ENCODE measurements around the gene GSX2.
A peak's percentile ranks its signal among the peaks of the same experiment; 100 is the strongest.
"Not testable (repeated sequence)": the region's sequence is repeated elsewhere in the genome, so short reads cannot be mapped to it uniquely, and the experiment has no call there.

GSX2 gene

DNA sequence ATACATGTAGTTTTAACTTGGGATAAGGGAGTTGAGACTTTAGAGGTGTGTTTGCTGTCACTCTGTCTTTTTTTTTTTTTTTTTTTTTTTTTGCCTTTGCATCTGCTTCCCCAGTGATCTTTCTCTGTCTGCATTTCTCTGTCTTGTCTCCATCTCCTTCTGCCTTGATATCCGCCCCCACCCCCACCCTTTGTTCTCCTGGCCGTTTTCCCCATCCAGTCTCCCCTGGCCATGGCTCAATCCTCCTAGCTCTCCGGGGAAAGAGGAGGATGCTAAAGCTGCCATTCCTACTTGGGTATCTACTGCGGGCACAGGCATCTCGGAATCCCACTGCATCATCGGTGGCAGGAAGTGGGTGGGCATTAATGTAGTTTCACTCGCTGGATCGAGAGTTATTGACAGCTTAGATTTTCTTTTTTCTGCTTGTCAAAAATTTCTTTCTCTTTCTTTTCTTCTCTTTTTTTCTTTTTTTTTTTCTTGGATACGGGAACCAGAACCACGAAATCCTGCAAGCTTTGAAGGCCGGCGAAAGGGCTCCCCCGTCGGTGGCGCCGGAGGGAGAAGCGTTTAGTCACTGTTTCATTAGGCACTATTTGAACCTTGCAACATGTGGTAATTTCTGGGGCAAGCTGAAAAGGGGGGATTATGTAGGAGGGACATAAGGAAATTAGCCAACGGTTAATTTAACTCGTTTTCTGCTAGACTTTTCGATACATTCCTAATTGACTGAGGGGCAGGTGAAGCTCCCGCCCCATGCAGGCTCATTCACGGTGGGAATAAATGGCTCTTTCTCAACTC lies 8.2 kb downstream of the GSX2 start:
- DNase-seq, result peak; percentile 68 to 76

DNA sequence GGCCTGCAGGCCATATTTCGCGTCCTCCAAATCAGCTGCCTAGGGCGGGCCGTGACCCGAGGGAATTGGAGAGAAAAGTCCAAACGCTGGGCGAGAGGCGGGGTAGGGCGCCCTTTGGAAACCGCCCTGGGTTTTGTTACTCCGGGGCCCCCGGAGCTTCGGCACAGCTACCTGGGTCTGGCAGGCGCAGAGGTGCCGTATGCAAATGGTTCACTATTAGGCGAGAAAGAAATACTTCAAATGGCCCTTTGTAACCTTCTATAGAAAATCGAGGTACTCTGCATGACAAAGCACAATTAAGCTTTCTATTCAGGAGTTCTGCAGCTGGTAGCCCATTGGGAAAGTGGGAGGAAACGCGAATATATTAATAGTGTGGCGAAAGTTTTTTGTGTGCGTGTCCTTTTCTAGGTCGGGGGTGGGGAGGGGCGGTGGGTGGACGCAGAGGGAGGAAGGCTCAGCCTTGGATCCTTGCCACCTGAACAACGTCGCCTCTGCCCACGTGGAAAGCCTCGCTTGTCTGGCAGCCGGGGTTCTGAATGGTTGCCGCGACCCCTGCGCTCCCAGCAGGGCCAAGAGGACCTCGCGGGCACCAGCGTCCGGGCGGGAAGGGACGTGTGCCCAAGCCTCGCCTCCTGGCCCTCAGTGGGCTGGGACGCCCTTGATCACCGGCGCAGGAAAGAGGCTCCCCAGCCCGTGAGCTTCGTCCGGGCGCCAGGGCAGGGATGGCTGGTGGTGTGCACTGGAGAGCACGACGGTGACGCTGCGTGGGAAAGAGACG lies 9.5 kb downstream of the GSX2 start:
- DNase-seq, result no peak

DNA sequence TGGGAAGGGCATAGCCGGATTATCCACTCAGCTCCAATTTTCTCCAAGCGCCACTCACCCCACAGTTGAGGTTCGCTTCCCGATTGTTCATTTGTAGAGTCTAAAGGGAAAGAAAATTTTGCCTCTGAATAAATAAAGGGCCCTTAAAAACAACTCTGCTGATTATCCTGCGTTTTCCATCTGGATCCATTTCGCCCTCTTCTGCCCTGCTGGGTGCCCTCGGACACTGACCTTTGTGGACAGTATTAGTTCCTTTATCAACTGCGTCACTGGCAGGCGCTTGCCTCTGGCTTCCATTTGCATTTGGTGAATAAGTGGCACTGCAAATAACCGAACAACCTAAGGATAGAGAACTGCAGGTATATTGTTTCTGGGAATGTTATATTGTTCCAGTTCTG lies 10.1 kb downstream of the GSX2 start:
- DNase-seq, result no peak

DNA sequence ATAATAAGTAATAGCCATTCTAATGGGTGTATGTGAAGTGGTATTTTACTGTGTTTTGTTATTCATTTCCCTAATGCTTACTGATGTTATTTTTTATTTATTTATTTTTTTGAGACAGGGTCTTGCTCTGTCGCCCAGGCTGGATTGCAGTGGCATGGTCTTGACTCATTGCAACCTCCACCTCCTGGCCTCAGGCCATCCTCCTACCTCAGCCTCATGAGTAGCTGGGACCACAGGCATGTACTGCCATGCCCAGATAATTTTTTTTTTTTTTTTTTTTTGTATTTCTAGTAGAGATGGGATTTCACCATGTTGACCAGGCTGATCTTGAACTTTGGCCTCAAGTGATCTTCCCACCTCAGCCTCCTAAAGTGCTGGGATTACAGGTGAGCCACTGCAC lies 13.2 kb downstream of the GSX2 start:
- DNase-seq, result not testable (repeated sequence)

DNA sequence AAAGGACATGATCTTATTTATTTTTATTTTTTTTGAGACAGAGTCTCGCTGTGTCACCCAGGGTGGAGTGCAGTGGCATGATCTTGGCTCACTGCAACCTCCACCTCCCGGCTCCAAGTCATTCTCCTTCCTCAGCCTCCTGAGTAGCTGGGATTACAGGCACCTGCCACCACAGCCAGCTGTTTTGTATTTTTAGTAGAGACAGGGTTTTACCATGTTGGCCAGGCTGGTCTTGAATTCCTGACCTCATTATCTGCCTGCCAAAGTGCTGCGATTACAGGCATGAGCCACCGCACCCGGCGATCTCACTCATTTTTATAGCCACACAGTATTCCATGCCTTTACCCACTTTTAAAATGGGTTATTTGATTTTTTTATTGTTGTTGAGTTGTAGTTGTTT lies 16.3 kb downstream of the GSX2 start:
- DNase-seq, result not testable (repeated sequence)

DNA sequence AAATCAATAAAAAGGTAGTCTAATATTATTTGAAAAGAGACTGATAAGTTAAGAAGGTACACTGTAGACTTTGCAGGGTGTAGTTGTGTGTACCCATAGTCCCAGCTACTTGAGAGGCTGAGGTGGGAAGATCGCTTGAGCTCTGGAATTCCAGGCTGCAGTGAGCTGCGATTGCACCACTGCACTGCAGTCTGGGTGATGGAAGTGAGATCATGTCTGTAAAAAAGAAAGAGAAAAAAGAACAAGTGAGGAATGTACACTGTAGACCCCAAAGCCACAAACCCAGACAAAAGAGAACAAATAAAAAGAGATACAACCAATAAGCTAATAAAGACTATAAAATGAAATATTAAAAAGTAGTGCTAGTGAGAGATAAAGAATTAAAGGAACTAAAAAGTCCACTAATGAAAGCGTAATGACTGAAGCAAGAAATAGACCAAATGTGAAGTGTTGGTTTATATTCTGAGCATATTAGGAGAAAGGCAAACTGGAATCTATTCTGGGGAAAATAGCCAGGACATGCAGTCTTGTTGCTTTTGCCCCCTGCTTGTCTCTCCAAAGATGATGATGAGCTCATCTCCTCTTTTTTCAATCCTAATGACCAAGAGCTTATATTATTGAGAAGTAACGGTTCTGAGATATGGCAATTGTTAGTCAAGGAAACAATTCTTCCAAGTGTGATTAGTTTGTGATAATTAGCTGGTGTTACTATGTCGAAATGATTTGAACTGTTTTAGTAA lies 19.1 kb downstream of the GSX2 start:
- DNase-seq, result no peak

DNA sequence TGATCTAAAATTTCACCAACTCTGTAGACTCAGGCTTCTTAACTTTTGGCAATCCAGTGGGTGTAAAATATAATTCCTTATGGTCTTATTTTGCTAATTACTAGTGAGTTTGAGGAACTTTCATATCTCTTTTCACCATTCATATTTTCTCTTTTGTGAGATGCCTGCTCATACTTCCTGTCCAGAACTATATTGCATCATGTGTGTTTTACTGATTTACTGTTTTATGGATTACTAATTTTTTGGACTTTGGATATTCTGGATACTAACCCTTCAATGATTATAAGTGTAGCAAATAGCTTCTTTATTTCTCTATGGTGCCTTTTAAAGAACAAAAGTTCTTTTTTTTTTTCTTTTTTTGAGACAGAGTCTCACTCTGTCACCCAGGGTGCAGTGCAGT lies 20.6 kb downstream of the GSX2 start:
- no peak for DNase-seq

DNA sequence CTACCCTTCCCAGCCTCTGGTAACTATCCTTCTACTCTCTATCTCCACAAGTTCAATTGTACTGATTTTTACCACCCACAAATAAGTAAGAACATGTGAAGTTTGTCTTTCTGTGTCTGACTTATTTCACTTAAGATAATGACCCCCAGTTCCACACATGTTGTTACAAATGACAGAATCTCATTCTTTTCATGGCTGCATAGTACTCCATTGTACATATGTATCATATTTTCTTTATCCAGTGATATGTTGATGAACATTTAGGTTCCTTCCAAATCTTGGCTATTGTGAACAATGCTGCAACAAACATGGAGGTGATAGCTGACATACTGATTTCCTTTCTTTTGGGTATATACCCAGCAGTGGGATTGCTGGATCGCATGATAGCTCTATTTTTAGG lies 27.7 kb downstream of the GSX2 start:
- DNase-seq, result no peak

DNA sequence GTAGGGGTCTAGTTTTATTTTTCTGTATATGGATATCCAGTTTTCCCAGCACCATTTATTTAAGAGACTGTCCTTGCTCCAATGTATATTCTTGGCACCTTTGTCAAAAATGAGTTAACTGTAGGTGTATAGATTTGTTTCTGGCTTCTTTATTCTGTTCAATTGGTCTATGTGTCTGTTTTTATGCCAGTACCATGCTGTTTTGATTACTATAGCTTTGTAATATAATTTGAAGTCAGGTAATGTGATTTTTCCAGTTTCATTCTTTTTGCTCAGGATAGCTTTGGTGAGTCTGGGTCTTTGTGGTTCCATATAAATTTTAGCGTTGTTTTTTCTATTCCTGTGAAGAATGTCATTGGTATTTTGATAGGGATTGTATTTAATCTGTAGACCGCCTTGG lies 28.7 kb downstream of the GSX2 start:
- not testable (repeated sequence) for DNase-seq

DNA sequence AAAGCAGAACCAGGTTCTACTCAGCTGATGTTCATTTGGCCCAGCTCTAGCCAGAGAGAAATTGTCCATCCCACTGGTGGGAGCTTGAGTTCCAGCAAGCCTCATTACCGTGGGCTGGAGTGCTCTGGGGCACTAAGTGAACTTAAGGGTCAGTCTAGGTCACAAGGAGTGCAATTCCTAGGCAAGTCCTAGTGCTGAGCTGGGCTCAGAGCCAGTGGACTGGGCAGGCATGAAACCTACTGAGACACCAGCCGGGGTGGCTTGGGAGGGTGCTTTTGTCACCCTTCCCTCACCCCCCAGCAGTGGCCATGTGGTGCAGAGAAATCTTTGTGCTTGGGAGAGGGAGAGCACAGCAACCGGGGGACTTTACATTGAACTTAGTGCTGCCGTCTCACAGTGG lies 39.4 kb downstream of the GSX2 start:
- DNase-seq, result no peak

DNA sequence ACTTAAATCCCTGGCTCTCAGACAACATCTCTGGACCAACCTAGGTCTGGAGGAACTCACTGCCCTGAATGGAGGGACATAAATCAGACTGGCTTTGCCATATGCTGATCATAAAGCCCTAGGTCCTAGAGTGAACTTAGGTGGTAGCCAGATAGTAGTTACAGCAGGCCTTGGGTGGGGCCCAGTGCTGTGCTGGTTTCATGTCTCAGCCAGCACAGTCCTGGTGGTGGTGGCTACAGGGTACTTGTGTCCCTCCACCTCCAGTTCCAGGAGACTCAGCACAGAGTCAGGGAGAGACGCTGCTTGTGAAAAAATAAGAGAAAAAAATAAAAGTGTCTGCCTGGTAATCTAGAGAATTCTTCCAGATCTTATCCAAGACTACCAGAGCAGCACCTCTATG lies 40.3 kb downstream of the GSX2 start:
- DNase-seq, result no peak

DNA sequence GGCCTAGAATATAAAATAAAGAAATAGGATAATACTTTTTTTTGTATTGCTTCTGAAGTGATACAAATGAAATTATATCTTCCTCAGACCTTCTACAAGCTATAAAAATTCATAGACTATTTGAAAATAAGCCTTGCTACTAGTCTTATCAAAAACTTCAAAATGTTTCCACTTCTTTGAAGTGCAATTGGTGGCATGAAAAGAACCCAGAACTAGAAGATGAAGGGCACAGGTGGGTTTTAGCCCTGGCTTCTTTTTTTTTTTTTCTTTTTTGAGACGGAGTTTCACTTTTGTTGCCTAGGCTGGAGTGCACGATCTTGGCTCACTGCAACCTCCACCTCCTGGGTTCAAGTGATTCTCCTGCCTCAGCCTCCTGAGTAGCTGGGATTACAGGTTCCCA lies 44.2 kb downstream of the GSX2 start:
- no peak for DNase-seq

DNA sequence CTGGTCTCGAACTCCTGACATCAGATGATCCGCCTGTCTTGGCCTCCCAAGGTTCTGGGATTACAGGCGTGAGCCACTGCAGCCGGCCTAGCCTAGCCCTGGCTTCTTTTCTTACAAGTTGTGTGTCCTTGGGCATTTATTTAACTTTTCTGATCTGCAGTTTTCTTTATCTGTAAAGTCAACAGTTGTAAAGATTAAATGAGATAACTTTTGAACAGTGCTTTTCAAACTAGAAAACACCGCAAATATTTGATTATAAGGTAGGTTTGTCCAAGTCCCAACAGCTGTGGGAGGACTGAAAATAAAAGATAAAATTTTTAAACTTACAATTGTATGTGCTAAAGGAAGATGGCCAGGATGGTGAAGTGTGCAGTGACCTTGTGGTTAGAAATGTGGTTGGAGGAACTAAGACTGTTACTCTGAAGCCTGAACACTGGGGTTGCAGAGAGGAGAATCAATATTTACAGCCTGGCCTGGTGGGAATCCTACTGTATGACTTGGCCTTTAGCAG lies 44.8 kb downstream of the GSX2 start:
- no peak for DNase-seq

DNA sequence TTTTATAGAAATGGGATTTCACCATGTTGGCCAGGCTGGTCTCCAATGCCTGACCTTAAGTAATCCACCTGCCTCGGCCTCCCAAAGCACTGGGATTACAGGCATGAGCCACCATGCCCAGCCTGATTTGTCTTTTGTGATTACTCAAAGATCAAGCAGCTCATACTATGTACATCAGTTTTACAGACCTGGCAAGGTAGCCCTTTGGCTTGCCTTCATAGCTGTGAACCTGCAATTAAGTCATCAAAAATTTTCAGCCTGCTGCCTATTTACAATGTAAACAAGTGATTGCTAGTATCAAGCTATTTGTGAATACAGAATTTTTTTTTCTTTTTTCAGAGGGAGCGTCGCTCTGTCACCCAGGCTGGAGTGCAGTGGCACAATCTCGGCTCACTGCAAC lies 46.2 kb downstream of the GSX2 start:
- DNase-seq, result no peak

DNA sequence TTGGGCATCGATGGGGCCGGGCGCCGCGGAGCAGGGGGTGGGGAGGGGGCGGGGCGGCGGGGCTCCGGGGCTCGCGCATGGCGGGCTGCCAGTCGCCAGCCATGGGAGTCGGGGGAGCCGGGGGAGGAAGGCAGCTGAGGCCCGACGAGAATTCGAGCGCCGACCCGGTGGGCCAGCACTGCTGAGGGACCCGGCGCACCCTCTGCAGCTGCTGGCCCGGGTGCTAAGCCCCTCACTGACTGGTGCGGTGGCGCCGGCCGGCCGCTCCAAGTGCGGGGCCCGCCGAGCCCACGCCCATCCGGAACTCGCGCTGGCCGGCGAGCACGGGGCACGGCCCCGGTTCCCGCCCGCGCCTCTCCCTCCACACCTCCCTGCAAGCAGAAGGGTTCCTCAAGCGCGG lies 49.4 kb downstream of the GSX2 start:
- no peak for DNase-seq

Measured in inflammatory macrophage treated with lipopolysaccharide for 1 hour (primary cell).